Measurements from ENCODE around the gene ENOX1.

Gene ENOX1

DNA sequence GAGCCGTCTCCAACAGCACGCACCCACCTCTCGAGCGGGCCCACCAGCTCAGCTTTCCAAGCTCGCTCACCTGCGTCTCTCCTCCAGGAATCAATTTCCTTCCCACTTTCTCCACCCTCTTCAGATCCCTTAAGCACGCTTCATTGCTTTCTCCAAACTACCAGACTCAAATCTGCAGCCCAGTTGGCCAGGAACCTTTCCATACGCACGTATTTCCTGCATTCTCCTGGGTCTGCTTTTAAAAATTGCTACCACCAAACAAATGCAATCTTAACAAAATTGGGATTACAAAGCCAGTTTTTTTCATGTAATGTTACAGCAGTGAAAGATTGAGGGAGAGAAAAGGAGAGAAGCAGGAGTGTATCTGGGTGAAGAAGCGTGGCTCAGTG, 1.5 kb downstream of the ENOX1 start:
- no peak for FAIRE-seq

DNA sequence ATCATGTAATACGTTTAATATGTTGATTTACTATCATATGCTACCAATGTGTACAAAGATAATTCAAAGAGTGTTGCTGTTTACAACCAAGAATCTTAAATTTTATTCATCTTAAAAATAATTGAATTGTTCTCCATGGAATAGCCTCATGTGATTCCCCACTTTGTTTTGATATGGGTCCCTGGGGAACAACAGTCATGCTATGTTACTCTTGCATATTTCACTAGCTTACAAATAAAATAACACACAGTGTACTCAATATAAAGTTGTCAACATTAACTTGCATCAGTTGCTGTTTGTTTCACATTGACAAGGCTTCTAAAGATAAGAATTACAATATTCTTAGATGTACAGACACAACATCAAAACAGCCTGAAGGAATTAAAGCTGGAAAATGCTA, 2.3 kb downstream of the ENOX1 start:
- FAIRE-seq = no peak

DNA sequence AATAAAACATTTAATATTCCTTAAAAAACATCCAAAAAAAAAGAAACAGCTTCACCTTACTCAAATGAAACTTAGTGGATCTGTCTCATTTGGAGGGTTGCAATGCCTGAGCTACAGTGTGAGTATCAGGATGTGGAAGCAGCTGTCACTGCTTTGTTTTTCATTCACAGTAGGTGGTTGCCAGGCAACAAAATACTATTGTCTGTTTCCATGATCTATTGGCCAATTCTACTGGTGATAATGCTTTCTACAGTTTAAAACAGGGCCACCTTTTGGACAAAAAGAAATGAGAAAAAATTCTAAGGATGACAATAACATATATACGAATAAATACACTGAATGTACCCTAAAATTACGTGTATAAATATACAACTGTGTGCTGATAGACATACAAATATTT, 3.0 kb downstream of the ENOX1 start:
- FAIRE-seq = no peak

DNA sequence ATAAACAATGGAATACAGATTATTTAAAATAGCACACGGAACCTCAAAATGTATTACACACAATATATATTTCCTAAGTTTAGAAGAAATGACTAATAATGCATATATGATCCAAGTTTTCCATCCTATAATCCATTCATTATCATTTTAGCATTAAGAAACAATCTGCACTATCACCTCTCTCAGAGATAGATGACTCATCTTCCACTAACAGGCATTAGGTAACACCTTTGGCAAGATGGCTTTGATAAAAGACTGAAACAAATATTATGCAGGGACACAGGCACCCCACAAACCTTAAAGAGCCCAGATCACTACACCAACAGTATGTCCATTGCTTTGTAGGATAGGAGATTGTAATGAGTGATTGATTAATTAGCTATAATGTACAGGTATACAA, 4.1 kb downstream of the ENOX1 start:
- FAIRE-seq = no peak

DNA sequence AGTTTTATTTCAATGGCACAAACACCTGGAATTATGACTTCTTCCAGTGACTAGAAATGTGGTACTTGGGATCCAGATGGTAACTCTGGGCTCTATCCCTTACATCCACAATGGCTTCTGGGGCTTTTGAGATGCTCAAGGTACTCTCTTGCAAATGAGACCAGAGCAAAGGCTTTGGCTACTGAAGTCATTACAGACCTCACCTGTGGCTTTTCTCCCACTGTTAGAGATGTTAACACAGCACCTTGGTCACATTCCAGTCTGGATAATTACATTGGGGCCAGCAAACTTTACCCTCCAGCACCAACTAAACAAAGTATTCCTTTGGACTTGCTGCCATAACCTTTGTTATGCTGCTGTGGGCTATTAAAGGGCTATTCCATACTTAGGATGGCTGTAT, 6.1 kb downstream of the ENOX1 start:
- FAIRE-seq = no peak

DNA sequence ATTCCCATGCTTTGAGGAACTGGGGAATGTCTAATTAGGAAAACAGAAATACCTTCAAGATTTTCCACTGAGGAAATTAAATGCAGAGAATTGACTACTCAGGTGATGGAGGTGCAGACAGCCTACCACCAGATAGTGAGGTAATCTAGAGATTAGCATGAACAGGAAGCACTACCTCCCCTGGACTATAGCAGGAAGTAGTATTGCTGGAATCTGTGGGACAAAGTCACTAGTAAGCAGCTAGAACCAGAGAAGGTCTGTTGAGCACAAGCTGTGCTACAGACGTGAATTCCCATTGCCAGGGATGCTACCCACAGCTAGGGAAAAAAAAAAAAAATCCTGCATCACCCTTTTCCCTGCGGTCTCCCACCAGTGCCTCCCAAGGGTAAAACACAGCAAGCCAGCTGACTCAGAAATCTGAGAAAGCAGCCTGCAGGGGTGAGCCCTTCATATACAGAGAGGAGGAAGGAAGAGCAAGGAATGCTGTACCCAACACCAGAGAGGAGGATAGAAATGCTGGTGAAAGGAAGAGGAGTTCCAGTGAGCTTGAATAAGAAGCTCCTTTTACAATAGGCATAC, 10.2 kb downstream of the ENOX1 start:
- FAIRE-seq = no peak

DNA sequence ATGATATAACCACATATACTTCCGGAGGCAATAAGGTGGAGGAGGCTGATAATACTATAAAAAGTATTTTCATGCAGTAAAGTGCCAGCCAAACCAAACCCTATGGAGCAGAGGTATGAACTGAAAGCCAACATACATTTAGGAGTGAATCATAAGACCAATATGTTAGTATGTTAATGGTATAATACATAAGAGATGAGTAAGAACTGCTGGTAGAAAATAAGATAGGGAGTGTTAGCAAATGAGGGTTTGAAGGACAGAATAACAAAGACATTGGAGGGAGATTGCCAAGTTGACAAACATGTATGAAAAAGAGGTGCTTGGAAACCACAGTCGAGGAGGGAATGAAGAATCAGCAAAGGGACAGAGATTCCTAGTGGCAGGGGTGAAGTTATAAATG, 10.8 kb downstream of the ENOX1 start:
- FAIRE-seq = no peak

DNA sequence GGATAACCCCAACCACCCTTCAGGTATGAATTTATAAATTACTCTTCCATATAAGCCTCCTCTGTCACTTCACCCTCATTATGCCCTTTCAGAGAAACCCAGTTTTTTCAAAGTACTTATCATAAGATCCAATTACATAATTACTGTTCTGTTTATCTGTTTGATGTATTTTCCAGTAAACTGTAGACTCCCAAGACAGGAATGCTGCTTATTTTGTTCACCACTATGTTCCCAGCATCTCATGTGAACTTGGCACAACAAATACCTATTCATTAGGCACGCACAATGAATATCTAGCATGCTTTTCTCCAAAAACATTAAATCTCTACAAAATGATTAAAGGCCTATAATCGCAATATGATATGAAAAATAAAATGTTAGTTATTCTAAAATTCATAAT, 13.2 kb downstream of the ENOX1 start:
- no peak for FAIRE-seq

DNA sequence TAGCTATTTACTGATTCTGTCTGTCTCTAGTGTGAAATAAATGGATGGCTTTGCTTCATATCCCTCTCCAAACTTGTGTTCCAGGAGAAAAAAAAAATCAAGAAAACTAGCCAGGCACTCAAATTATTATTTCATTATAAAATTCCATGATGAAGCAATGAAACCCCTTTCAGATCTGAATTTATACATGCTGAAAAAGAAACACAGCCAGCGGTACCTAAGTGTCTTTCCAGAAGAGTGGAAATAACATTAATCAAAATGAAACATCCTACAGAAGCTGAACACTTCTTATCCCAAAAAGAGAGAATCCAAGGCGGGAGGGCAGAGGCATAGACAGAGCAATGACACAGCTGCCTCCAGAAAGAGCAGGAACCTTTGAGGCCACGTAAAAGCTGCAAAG, 15.9 kb downstream of the ENOX1 start:
- FAIRE-seq = no peak

DNA sequence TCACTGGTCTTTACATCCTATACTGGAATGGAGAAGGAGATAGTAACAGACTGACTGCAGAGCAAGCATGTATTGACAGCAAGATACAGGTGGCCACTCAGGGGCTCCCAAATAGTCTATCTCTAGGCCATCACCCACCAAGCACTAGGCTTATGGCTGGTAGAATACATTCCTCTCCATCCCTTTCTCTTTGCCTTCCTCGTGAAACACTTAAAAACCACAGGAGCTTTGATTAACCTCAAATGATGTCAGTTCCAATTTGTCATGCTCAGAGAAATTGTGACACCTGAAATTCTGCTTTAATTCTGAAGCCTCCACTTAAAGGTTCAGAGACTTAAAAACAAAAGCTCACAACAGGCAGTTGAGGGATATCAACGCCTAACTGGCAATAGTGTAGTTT, 17.2 kb downstream of the ENOX1 start:
- FAIRE-seq = no peak

DNA sequence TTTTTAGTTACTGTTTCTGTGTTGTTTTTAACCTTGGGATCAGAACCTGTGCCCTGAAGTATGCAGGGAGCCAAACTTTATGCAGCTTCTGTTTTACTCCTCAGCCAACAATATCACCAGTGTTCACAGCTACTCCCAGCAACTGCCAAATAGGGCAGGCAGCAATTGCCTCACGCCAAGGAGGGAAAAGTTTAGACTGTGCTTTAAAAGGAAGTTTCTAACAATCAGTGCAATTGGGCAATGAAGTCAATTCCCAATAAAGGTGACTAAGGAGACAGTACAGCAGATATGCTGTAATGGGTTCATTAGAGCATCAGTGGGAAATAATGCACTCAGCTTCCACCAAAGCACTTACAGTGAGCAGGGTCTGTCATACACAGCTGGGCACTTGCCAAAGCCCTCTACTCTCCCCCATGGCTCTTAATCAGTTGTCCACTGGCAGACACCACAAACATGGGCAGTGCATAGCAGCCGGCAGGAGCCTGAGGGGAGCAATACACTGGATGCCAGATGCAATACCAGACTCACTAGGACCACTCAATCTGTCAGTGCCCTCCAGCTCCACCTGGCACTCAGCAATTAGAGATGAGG, 19.3 kb downstream of the ENOX1 start:
- FAIRE-seq = no peak

DNA sequence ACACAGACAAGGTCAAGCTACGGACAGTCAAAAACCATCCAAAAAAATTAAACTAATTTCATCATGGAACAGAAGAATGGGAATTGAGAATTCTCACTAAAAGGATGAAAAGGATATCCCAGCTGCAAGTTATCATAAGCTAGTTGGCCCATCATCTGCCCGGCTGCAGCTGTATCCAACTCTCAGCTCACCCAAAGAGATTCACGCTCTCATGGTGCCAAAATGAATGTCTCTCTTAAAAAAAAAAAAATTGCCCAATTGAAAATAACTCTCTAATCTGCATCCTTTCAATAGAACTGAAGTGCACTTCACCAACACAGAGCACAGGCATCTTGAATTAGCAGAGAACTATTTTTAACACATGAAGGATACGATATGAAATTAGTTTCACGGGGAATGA, 20.0 kb downstream of the ENOX1 start:
- FAIRE-seq = no peak

DNA sequence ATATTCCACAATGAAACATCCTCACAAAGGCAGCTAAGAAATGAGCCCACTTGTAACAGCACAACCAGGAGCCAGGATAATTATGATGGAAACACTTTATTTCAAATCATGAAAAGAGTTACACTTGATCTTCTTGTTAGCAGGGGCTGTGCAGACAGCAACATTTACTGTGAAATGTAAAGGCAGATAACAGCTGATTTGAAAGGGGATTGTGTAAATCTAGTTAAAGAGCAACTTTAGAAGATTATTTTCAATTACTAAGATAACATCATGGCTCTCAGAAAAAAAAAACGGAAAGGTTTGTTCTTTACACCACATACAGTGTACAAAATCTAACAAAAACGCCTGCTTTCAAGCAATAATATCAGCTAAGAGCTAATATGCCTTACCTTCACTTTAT, 22.4 kb downstream of the ENOX1 start:
- no peak for FAIRE-seq

DNA sequence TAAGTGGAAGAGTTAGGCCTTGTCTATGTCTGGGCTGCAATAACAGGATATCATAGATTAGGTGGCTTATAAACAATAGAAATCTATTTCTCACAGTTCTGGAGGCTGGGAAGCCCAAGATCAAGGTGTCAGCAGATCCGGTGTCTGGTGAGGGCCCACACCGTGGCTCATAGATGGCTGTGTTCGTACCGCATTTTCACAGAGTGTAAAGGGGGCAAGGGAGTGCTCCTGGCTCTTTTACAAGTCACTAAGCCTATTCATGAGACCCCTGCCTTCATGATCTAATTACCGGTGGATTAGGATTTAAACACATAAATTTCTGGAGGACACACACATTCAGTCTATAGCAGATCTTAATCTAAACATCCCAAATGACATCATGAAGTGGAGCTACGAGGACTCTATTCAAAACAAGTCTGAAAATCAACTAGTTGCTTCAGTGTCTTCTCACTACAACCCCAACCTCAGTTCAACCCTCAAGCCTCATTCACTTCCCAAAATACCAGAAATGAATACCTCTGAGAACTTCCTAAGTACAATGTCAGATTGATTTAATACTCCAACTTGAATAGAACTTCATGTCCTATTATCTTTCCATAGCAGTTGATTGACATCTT, 23.5 kb downstream of the ENOX1 start:
- FAIRE-seq = no peak

DNA sequence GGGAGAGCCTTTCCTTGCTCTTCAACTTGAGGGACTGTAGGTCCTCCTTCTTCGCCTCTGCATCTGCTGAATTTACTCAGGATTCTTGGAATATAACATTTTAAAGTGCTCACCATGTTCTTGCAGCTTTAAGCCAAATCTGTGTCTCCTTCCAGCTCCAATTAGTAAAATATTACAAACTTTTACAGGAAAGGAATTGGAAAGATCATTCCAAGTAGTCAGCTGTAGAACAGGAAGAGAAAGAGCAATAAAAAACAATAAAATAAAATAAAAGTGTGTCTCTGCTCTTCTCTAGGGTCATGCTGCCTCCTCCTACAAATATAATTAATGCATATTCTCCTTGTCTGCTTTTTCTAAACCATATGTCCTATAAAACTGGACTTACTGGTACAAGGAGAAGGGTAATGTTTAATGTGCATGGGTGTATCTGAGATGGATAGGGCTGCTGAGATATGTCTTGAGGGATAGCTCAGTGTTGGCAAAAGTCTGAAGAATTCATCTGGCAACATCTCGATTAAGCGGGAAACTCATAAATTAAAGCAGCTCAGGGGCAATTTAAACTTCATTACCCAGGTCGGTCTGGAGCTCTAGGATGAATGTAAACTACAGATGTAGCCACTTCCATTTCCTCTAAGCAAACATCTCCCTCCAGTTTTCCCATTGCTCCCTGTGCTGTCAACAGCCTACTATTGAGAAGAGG, 25.0 kb downstream of the ENOX1 start:
- no peak for FAIRE-seq

DNA sequence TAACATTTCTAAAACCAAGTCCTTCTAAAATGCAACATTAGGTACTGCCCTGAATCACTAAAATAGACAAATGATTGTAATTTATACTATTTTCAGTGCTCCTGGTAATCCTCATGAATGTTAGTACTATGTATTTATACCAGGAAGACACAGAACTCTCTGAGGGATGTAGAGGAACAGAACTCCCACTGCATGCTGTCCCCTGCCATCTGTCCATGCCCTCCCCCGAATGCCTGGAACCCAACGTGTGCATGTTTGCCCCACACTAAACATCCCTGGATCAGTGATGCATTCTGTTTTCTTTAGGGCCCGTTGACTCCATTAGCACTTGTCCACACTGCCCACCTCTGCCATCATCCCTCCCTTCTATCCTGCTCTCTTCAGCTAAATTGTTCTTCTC, 26.5 kb downstream of the ENOX1 start:
- FAIRE-seq = no peak

DNA sequence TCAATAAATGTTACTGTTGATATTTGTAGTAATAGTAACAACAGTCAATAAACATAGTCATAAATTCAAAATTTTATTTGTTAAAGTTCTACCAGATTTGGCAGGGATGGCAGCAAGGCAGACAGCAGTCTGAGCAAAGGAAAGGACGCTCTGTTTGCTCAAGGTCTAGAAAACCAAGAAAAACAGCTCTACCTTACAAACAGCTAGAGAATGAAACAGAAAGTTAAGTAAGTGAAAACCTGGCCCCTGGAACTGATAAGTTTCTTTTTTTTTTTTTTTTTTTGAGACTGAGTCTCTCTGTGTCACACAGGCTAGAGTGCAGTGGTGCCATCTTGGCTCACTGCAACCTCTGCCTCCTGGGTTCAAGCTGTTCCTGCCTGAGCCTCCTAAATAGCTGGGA, 27.9 kb downstream of the ENOX1 start:
- no peak for FAIRE-seq

DNA sequence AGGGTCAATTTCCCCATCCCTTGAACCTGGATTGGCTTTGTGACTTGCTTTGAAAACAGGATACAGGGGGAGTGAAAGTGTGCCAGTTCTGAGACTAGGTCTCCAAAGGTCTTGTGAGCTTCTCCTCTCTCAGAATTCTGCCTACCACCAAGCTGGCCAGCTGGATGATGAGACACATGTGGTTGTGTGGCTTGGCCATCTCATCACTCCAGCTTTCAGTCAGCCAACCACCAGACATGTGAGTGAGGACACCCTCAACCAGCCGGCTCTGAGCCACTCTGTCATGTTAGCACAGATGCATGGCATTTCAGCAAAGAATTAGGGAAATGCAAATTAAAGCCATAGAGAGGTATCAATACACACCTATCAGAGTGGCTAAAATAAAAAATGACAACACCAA, 29.5 kb downstream of the ENOX1 start:
- no peak for FAIRE-seq

DNA sequence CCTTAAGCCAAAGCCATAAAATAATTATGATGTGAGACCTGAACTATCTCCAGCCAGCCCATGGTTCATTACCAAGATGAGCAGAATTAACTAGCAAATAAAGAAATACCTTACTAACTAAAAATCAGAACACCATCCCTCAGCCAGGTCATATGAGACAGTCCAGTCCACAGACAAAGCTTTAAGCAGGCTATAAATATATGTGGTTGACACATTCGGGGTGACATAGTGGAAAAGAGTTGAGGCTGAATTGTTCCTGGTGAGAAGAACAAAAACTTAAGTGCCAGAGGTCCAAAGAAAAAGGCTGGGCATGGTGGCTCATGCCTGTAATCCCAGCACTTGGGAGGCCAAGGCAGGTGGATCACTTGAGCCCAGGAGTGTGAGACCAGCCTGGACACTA, 30.9 kb downstream of the ENOX1 start:
- no peak for FAIRE-seq

DNA sequence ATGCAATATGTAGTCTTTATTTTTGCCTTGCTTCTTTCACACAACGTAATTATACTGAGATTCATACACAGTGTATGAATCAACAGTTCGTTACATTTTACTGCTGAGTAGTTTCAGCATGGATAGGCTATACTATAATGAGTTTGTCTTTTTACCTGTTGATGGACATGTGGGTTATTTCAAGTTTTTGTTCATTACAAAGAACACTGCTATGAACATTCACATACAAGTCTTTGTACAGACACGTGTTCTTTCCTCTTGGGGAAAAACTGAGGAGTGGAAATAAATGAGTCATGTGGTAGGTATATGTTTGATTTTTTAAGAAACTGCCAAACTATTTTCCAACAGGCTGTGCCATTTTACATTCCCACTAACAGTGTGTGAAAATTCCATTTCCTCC, 35.1 kb downstream of the ENOX1 start:
- FAIRE-seq = no peak

DNA sequence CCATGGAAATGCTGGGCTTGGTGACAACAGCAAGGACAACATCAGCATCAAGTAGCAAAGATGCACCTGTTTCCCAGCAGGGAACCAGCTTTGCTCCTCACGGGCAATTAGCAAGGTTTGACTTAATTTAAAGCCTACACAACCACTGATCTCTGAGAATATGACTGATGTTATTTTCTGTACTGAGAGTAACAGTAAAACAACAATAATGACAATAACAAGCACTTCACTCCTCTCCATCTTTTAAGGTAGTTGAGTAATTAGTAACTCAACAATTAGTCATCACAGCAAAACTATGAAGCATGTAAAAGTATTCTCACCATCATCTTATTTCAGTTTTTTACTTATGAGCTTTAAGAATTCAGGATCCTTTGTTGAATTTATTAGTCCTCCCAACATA, 37.3 kb downstream of the ENOX1 start:
- no peak for FAIRE-seq

DNA sequence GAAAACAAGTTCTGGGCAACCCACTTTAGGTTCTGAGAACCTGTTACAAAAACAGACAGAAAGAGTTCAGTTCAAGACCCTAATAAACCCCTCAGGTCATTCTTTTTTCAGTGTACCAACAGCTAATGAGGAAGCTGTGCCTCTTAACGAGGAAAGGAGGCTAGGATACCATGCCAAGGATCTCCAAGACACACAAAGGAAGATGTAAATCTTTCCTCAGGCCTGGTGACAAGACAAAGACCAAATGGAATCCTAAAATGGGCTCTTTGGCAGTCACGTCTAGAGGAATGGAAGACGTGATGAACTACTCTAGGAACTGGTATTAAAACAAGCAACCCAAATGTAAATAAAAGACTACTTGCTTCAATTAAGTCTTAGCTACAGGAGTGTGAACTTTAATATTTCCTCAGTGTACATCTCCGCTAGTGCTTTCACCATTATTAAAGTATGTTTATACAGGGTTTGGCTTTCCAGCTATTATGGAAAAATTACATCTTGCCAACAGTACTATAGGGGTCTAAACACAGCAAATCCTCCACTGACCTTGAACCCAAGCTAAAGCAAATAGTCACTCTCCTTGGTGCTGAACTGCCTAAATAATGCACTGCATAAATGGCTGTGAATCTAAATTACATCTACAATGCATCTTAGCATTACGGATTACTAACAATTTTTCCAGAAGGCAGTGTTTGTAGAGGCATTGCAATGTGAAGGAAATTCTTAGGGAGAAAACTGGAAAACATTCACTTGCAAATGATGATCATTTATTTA, 42.3 kb downstream of the ENOX1 start:
- no peak for FAIRE-seq

DNA sequence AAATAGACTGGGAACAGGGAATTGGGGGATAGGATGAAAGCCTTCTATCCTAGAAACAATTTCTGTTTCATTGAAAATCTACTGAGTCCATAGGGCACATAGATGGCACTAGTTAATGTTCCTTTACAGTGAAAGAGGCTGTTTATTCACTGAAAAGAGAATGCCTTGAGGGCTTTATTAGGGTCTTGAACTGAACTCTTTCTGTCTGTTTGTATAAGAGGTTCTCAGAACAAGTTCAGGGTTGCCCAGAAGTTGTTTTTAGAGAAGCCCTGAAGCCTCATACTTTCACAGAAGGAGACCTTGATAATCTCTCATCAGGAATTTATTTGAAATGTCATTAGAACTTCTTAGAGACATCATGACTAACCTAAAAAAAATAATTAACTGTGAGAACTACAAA, 43.9 kb downstream of the ENOX1 start:
- FAIRE-seq = no peak
